Activated effector memory CD4-positive, alpha-beta T cell treated with Interleukin-2 at 50 U/mL for 16 hours (primary cell): Measurements from ENCODE around the gene PMEPA1.

Experiments used
- DNase-seq: peaks from one replicate; pipeline ENCODE4 v3.0.0-alpha.2; 2020

PMEPA1 gene

DNA sequence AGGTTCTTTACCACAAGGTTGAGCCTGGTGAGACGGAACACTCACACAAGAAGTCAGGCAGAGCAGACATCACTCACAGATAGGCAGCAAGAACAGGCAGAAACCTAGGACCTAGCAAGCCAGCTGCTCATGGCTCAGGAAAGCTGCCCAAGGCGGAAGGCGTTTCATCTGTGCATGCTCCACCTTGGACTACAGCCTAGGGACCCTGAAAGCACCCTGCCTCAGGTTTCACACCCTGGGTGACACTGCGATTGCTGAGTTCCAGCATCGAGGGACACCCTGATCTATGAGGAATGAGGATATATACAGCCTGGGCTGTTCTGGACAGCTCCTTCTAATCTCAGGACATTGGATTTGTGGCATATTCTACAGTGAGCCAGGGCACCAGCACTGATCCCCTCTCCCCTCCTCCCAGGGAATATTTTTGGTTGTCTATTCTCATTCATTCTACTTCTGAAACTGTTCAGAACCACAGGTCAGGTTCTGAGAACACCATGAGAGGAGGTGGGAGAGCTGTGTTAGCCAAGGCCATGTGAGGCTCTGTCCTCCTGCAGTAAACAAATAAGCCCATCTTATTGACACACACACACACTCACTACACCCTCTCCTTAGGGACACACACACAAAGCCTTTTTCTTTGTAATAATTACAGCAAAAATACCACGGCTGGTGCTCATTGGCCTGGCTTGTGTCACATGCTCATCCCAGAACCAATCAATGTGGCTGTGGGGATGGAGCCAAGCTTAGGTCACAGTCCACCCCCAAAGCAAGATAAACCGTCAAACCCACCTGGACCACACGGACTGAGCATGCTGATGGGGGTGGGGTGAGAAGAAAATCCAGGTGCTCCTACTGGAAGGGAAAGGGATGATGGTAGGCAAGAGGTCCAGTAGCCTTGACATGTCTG is 26.3 kb upstream of the PMEPA1 start:
- no peak for DNase-seq

DNA sequence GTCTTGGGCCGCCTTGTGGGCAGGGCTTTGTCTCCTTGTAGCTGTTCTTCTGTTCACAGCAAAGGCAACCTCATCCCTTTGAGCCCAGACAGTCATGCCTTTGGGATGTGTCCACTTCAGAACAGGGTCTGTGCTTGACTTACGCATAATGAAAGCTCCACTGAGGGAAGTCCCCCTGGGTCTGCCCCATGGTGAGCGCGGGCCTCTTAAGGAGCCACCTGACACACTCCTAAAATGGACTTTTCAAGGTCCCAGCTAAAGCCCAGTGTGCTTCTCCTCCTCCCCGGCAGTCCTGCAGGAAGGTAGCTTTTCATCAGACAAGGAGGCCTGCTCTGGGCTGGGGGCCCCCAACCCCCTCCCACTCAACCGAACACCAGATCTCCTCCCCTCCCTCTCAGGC is 24.9 kb upstream of the PMEPA1 start:
- DNase-seq, result no peak

DNA sequence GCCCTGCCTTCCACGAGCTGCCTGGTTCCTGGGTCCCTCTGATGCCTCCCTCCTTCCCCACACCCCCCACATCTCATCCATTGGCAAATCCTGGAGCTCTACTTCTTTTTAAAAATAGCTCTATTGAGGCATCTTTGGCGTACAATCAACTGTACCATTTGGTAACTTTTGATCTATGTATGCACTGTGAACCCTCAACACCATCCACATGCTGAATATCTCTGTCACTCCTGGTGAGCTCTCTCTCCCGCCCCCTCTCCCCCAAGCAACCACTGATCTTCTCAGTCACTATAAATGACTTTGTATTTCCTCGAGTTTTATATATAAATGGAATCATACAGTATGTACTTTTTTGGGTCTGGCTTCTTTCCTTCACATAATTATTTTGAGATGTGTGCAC is 22.4 kb upstream of the PMEPA1 start:
- DNase-seq, result no peak

DNA sequence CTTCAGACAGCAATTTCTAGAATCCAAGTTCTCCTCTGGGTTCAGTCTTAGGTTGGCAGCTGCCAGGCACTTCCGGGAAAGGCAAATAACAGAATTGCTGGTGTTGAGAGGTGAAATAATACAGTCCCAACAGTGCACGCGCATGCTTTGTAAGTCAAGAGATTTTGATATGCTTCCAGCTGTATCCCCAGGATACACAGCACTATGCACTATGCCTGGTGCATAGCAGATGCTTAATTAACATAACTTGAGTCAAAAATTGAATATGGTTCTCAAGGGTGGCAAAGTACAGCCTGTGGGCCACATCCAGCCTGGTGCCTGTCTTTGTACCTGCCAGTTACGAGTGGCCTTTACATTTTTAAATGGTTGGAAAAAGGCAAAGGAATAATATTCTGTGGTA is 18.9 kb upstream of the PMEPA1 start:
- DNase-seq, result no peak

DNA sequence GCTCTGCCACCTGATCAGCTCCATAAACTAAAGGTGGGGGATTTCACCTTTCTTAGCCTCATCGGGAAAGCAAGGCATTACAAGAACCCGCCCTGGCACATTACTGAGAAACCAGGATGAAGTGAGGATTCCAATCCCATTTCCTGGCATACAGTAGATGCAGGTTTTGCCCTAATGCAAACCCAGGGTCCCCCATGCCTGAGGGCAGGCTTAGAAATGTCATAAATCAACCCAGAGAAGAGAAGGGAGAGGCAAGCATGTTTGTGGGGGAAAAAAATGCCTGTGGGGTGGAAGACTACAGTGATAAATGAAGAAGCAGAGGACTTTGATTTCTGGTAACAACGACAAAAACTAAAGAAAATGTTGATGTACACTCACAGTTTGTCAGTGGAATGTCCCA is 18.0 kb upstream of the PMEPA1 start:
- no peak for DNase-seq

DNA sequence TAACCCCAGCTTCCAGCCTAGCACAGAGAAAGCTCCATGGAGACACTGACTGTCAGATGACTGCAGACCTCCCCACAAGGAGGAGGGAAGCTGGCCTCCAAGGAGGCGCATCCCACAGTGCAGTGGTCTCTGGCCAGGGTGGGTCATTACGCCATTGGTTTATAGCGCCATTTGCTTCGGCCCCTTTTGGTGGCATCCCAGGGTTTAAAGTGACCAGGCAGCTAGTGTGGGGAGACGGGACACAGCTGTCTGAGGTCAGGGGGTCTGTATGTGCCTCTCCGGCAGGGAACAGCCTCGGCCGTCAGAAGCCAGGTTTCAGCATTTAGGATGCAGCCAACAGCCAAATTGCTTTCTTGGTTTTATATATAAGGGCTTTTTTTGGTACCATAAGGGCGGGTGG is 15.8 kb upstream of the PMEPA1 start:
- DNase-seq, result no peak

DNA sequence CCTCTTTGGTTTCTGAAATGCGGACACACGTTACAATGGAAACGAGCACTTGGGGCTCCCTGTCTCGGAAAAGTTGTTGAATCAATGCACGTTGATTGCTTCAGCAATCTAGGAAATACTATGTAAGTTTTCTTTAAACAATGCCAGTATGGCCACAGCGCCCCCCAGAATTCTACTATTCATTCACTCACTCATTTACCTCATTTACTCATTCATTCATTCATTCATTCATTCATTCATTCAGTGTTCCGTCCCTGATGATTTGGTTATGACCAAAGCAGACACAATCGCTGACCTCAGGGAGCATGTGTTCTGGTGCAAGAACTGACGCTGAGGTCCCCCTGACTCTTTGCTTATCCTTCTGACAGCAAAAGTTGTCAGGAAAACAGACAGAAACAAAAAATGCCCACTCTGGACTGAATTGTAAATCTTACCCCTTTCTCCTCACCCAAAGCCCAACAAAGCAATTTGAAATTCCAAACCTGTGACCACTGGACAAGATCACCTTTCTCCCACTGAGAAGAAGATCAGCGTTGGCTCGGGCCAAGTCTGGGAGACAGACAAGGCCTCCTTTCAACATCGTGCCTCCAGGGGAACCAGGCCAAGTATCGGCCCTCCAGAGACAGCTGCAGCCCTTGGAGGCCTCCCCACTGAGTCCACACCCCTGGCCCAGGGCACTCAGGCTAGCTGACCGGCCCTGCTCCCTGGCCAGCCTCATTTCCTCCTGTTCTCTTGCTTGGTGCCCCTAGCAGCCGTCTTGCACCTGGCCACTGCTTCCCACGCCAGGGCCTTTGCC is 15.0 kb upstream of the PMEPA1 start:
- DNase-seq, result no peak

DNA sequence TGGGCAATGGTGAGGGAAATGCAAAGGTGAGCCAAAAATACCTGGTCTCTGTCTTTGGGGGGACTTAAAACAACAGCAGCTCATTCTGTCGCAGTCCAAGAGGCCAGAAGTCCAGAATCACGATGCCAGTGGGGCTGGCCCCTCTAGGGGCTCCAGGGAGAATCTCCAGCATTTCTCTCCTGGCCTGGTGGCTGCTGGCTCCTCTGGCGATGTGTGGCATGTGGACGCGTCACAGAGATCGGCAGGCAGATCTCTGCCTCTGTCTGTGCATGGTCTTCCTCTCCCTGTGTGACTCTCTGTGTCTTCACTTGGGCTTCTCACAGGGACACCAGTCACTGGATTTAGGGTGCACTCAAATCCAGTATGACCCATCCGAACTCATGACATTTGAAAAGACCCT is 14.0 kb upstream of the PMEPA1 start:
- DNase-seq, result no peak

DNA sequence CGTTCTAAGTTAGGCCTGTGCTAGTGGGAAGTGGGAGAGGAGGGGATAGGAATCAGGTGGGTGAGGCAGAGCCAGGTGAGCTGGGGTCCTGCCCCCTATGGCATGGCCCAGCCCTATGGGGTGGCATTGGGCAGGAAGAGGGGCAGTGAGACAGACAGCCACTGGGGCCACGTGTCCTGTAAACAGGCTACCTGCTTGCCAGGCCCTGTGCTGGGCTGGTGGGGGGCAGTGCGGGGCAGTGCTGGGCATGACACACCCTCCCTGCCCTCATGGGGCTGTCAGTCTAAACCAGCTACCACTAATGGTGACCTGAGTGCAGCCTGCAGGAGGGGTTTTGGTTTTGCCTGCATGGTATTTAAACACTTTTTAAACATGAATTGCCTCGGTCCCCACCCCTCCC is 10.1 kb upstream of the PMEPA1 start:
- DNase-seq, result no peak

DNA sequence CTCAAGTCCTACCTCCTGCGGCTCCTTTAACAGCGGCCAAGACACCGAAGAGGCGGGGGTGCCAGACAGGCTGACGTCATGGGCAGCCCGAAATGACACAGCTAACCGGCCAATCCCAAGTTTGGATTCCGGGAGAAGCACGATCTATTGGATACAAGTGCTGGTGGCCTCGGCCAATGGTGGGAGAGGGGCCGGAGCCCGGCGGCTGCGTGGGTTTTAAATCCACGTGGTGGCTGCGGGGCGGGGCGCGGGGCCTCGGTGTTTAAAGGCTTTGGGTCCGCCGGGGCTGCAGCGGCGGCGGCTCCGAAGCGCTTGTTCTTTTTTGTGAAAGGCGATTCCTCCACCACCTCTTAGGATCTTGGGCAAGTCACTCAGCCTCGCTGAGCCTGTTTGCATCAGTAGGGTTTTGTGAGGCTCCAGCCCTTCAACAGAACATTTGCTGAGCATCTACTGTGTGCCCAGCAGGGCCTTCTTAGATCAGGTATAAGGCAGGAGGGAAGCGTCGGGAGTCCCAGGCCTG is 8.7 kb upstream of the PMEPA1 start:
- DNase-seq, result peak; percentile 82

DNA sequence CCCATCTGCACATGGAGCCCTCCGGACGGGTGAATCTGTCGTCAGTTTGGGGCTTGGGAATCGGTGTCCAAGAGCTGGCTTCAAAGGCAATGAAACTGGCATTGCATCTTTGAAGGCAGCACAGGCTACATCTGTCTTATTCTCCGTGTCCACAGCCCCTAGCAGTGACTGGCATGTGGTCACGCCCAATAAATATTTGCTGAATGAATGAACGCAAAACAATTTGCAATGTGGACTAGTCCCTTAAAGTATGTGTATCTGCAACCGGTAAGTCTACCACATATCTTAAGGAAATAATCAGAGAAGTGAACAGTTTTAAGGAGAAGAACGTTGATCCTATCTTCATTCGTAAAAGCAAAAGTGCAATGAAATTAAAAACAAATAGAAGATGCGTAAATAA is 8.0 kb upstream of the PMEPA1 start:
- no peak for DNase-seq

DNA sequence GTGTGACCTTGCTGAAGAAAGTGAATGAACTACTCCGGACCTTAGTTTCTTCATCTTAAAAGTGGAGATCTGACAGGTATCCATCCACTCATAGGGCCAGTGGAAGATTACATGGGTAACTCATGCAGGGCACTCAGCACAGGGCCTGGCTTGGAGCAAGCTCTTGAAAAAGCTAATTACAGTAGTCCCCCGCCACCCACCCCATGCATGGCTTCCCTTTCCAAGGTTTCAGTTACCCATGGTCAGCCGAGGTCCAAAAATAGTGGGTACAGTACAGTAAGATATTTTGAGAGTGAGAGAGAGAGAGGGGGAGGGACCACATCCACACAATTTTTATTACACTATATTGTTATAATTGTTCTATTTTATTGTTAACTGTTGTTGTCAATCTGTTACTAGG is 7.1 kb upstream of the PMEPA1 start:
- DNase-seq, result no peak

DNA sequence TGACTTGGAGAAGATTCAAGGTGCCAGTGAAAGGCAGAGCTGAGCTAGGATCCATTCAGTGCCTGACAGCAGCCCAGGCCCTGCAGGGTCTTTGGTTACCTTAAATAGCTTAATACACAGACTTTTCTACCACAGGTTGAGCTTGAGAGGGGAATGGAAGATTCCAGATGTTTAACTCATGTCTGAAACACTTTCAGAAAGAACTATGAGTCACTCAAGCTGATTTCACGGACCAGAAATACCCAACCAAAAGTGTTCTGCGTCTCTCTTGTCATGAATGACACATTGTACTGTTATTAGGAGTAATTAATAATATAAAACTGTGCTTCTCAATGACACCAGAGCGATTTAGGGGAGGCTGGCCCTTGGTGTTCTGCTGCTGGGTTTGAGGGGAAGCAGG is 6.4 kb upstream of the PMEPA1 start:
- no peak for DNase-seq

DNA sequence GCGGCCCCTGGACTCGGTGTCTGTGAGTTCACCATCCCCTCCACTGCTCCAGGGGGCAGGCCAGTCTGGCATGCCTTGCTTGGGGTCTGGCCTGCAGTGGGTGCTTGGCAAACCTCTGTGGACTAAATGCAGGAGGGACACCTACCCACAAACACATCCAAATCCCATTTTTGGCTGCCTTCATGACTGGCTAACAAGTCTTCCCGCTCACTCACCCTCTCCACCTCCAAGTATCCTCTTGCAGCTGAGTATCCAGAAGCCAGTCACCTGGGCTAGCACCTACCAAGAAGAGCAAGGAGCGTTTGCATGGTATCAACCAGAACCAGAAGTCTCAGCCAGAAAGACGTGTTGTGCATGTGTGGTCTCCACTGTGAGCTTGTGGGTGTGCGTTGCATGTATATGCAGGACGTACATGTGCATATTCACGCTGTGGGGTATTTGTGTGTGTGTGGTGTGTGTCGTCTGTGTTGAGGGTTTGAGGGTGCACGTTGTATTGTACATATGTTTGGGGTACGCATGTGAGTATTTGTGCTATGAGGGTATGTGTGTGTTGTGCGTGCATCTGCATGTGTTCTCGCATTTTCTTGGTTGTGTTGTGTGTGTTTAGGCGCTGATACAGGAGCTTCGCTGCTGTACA is 5.6 kb upstream of the PMEPA1 start:
- DNase-seq, result no peak

DNA sequence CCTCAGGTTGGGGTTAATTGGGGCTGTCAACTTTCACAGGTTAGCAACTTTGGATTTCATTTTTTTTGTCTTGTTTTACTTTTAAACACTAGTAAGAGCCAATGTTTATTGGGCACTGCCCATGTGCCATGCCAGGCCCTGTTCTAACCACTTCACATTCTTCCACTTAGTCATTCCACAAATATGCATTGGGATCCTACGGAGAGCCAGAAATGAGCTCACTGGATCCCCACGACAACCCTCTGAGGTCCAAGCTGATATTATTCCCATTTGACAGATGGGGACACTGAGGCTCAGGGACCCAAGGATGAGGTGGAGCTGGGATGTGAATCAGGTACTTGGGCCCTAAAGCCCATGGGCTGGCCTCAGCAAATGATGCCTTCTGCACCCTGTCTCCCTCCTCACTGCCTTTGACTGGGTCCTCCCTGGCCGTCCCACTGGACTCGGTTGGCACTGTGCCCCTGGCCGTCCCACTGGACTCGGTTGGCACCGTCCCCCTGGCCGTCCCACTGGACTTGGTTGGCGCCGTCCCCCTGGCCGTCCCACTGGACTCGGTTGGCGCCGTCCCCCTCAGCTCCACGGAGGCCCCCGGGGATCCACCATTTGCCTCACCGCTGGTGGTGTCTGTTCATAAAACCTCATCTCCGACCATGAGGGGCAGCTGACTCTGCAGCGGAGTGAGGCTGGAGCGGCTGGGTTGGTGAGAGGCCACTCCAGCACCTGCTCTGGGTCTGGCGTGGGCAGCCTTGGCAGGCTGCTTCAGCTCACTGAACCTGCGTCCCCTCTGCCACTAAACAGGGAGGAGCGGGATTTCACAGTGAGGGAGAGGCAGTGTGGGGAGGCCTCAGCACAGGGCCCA is 4.8 kb upstream of the PMEPA1 start:
- no peak for DNase-seq

DNA sequence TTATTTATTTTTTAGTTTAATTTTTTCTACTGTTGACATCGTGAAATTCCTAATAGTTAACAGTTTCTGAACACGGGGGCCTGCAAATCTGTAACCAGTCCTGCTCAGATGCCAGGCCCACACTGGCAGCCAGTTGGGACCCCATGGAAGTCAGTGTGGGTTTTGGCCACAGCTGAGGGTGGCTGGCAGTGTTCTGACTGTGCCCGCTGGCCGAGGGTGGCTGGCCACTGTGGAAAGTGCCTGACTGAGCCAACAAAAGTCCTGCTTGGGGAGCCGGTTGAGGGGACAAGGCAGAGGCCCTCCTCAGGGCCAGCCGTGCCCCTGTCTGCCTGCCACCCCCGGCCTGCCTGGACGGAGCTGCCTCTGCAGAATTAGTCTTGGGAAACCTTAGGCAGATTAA is 4.1 kb upstream of the PMEPA1 start:
- DNase-seq, result no peak

DNA sequence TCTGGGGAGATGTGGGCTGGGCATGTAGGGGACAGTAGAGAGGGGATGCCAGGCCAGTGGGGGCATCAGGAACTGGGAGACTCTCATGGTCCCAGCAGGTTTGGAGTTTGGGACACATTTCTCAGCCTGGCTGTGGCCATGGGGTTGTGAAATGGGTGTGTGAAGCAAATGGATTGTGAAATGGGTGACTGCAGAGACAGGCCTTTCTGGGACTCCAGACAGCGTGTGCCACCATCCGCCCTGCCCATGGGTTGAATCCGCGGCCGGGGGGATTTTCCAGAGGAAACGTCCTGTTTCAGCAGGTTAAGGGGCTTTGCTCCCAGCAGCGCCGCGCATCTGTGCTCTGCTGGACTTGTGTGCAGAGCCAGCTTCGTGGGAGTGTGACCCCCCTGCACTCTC is 3.7 kb upstream of the PMEPA1 start:
- no peak for DNase-seq

DNA sequence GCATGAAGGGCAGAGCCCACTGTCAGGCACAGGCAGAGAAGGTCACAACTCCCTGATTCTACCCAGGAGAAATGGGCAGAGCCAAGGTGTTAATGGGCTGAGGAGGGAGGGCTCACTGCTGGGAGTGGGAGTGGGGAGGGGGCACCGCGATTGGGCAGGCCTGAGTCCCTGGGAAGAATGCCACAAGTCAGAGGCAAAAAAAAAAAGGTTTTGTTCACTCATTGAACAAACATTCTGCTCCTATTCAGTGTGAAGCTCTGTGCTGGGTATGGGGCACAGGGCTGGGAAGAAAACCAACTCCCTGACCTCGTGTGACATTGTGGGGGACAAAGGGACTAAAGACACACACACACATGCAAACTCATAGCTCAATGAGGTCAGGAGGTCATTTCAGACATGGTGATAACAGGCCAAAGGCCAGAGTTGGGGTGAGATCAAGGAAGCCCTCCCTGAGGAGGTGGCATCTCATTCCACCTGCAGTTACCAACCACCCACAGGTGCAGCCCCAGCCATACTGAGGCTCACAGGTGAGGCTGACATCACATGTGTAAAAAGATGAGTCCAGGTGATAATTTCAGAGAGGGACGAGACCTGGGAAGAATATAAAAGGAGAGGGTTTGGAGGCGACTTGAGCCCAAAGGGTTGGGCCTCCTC is 3.2 kb upstream of the PMEPA1 start:
- DNase-seq, result no peak

DNA sequence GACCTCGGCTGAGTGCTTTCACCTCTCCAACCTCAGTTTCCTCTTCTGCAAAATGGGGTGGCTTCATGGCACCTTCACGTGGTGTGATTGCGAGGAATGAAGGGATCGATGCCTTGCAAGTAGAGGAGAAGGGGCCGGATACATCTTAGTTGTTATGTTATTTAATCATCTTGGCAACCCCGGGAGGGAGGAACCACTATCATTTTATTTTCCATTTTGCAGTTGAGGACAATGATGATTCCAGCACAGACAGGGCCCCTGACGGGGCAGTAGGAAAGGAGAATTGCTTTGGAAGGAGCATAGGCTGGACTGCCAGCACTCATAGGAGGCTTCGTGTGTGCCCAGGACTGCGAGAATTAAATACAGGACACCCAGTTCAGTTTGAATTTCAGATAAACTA is 2.5 kb upstream of the PMEPA1 start:
- DNase-seq, result no peak

DNA sequence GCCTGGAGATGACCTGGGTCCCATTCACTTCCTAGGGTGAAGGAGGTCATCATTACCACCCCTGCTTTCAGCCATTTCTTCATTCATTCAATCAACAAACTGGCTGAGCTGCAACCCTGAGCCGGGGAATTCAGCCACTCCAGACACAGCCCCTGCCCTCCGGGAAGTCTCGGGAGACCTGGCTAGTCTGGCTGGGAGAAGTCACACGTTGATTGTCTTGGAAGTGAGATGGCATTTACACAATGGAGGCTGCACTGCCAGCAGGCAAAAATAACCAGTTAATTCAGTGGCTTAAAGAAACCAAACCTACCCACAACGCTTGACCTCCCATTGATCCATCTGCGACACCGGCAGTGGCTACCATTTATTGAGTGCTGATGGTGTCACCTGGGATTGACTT is 2.0 kb upstream of the PMEPA1 start:
- DNase-seq, result no peak

DNA sequence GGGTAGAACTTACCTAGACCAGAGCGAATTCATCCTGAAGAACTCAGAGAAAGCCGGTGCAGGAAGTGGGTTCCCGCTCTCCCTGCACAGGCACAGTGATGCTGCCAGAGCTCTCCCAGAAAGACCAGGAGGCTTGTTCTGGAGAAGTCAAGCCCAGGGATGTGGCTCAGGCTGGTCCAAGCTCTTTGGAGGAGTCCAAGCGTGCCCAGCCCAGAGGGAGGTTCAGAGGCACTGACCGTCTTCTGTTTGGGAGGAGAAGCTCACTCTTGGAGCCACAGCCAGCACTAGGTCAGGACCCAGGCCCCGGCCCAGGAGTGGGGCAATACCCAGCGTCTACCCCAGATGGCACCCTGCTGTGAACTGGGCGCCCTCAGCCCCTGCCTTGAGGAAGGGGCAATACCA is 1.5 kb upstream of the PMEPA1 start:
- DNase-seq, result no peak

DNA sequence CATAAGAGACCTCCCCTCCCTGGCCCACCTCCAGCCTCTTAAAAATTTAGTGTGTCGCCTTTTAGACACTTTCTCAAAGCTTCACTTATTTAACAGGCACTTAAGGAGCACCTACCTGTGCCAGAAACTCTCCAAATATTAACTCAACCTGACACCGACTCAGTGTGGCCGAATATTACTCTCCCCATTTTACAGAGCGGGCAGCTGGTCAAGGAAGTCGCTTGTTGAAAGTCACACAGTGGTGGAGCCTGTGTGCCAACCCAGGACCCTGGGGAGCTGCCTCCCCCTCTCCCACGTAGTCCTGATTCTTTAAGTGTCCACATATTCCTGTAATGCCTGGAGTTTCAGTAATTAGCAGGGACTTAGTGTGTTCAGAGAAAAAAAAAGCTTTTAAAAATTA is 1.0 kb upstream of the PMEPA1 start:
- no peak for DNase-seq
